ENCODE data around the gene C1QL1.

The C1QL1 gene

DNA sequence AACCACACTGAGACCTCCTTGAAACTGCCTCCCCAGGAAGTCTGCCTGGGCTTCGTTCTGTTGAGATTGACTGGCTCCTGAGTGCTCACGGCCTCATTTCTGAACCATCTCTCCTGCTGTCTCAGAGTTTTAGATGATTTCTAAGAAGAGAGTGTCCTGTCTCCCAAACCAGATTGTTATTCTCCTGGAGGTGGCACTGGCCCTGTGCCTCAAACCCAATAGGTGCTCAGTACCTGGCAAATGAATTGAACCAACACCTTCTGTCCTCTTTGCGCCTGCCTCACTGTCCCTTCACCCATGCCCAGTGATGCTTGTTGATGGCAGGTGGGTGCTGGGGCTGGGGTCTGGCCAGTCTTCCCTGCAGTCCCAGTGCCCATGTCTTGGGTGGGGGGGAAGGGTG lies 36.3 kb upstream of the C1QL1 start:
- TF ChIP-seq ZBTB7A (IDR thresholded peaks at IDR 0.05; ENCODE audit: low read depth) (no peak), RAD21 (IDR thresholded peaks at IDR 0.05; ENCODE audit: low read depth) (no peak), YY1 (IDR thresholded peaks at IDR 0.05; ENCODE audit: low read depth) (no peak), USF1 (IDR thresholded peaks at IDR 0.05) (no peak)

GRCh38 chr17:45003877-45004276 lies 35.8 kb upstream of the C1QL1 start:
- TF ChIP-seq TEAD4 (IDR thresholded peaks at IDR 0.05) (no peak), EP300 (IDR thresholded peaks at IDR 0.05; ENCODE audit: borderline replicate concordance) (no peak), TAF1 (IDR thresholded peaks at IDR 0.05; ENCODE audit: low read depth) (no peak), YY1 (IDR thresholded peaks at IDR 0.05; ENCODE audit: low read depth) (no peak), TCF12 (IDR thresholded peaks at IDR 0.05; ENCODE audit: low read depth) (no peak), RAD21 (IDR thresholded peaks at IDR 0.05; ENCODE audit: low read depth) (no peak), ZBTB7A (IDR thresholded peaks at IDR 0.05; ENCODE audit: low read depth) (no peak), CREB1 (IDR thresholded peaks at IDR 0.05; ENCODE audit: low read depth) (no peak), MAX (IDR thresholded peaks at IDR 0.05) (no peak), CEBPB (IDR thresholded peaks at IDR 0.05) (no peak), USF1 (IDR thresholded peaks at IDR 0.05) (no peak), NFIC (IDR thresholded peaks at IDR 0.05) (no peak), FOXM1 (IDR thresholded peaks at IDR 0.05; ENCODE audit: borderline replicate concordance, low read depth) (no peak)
- TF ChIP-seq, protein P1, sequence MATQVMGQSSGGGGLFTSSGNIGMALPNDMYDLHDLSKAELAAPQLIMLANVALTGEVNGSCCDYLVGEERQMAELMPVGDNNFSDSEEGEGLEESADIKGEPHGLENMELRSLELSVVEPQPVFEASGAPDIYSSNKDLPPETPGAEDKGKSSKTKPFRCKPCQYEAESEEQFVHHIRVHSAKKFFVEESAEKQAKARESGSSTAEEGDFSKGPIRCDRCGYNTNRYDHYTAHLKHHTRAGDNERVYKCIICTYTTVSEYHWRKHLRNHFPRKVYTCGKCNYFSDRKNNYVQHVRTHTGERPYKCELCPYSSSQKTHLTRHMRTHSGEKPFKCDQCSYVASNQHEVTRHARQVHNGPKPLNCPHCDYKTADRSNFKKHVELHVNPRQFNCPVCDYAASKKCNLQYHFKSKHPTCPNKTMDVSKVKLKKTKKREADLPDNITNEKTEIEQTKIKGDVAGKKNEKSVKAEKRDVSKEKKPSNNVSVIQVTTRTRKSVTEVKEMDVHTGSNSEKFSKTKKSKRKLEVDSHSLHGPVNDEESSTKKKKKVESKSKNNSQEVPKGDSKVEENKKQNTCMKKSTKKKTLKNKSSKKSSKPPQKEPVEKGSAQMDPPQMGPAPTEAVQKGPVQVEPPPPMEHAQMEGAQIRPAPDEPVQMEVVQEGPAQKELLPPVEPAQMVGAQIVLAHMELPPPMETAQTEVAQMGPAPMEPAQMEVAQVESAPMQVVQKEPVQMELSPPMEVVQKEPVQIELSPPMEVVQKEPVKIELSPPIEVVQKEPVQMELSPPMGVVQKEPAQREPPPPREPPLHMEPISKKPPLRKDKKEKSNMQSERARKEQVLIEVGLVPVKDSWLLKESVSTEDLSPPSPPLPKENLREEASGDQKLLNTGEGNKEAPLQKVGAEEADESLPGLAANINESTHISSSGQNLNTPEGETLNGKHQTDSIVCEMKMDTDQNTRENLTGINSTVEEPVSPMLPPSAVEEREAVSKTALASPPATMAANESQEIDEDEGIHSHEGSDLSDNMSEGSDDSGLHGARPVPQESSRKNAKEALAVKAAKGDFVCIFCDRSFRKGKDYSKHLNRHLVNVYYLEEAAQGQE (IDR thresholded peaks at IDR 0.05; ENCODE audit: low read depth): no peak

GRCh38 chr17:45001310-45001709 lies 33.2 kb upstream of the C1QL1 start:
- TF ChIP-seq MAX (IDR thresholded peaks at IDR 0.05): no peak
- no peak for TF ChIP-seq USF1 (IDR thresholded peaks at IDR 0.05)
- no peak for TF ChIP-seq CEBPB (IDR thresholded peaks at IDR 0.05)
- TF ChIP-seq YY1 (IDR thresholded peaks at IDR 0.05; ENCODE audit: low read depth): no peak
- no peak for TF ChIP-seq EGR1 (IDR thresholded peaks at IDR 0.05)
- TF ChIP-seq TAF1 (IDR thresholded peaks at IDR 0.05; ENCODE audit: low read depth): no peak
- TF ChIP-seq ZBTB7A (IDR thresholded peaks at IDR 0.05; ENCODE audit: low read depth): no peak
- TF ChIP-seq EP300 (IDR thresholded peaks at IDR 0.05; ENCODE audit: borderline replicate concordance): no peak
- TF ChIP-seq CREB1 (IDR thresholded peaks at IDR 0.05; ENCODE audit: low read depth): no peak
- TF ChIP-seq TCF12 (IDR thresholded peaks at IDR 0.05; ENCODE audit: low read depth): no peak
- no peak for TF ChIP-seq NFIC (IDR thresholded peaks at IDR 0.05)
- TF ChIP-seq, protein P1 (IDR thresholded peaks at IDR 0.05; ENCODE audit: low read depth): no peak
- no peak for TF ChIP-seq FOXM1 (IDR thresholded peaks at IDR 0.05; ENCODE audit: borderline replicate concordance, low read depth)
- TF ChIP-seq TEAD4 (IDR thresholded peaks at IDR 0.05): no peak
- no peak for TF ChIP-seq RAD21 (IDR thresholded peaks at IDR 0.05; ENCODE audit: low read depth)

DNA sequence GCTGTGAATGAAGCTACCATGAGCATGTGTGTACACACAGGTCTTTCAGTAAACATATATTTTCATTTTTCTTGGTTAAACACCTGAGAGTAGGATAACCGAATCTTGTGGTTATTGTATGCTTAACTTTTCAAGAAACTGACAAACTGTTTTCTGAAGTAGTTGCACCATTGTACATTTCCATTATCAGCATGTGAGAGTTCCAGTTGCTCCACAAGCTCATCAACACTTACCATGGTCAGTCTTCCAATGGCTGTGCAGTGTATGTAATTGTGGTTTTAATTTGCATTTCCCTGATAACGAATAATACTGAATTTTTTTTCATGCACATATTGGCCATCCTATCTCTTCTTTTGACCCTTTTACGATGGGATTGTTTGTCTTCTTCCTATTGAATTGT lies 31.3 kb upstream of the C1QL1 start:
- no peak for TF ChIP-seq RAD21 (IDR thresholded peaks at IDR 0.05; ENCODE audit: low read depth)
- TF ChIP-seq USF1 (IDR thresholded peaks at IDR 0.05): no peak
- no peak for TF ChIP-seq CEBPB (IDR thresholded peaks at IDR 0.05)
- no peak for TF ChIP-seq EGR1 (IDR thresholded peaks at IDR 0.05)
- no peak for TF ChIP-seq TEAD4 (IDR thresholded peaks at IDR 0.05)
- TF ChIP-seq, protein P1 (IDR thresholded peaks at IDR 0.05; ENCODE audit: low read depth): no peak
- no peak for TF ChIP-seq FOXM1 (IDR thresholded peaks at IDR 0.05; ENCODE audit: borderline replicate concordance, low read depth)
- TF ChIP-seq TCF12 (IDR thresholded peaks at IDR 0.05; ENCODE audit: low read depth): no peak
- TF ChIP-seq CREB1 (IDR thresholded peaks at IDR 0.05; ENCODE audit: low read depth): no peak
- TF ChIP-seq YY1 (IDR thresholded peaks at IDR 0.05; ENCODE audit: low read depth): no peak
- no peak for TF ChIP-seq MAX (IDR thresholded peaks at IDR 0.05)
- TF ChIP-seq TAF1 (IDR thresholded peaks at IDR 0.05; ENCODE audit: low read depth): no peak
- no peak for TF ChIP-seq EP300 (IDR thresholded peaks at IDR 0.05; ENCODE audit: borderline replicate concordance)
- no peak for TF ChIP-seq ZBTB7A (IDR thresholded peaks at IDR 0.05; ENCODE audit: low read depth)
- no peak for TF ChIP-seq NFIC (IDR thresholded peaks at IDR 0.05)

Measured in Ishikawa (cell line).